Activated CD4-positive, alpha-beta T cell treated with anti-CD3 and anti-CD28 coated beads, Interleukin-2, amount 10 ng/mL, durations not matched to agents 7 days and 5 days (primary cell): Measurements from ENCODE around the gene CST7. TPM values are rescaled to one million over a fixed set of nuclear protein-coding genes. Genes with fewer than 3 reads are reported as not detected.

Source experiments
- CTCF ChIA-PET: fragments of 350-600 bp; sonication (Branson Sonifier 250); formaldehyde crosslinking; loops from one replicate; lab custom pipeline; 2021; ENCODE audit warnings: antibody characterized with exemption; lab: Charles Lee
- POLR2A ChIA-PET: fragments of 350-600 bp; sonication (Branson Sonifier 250); formaldehyde crosslinking; loops from one replicate; lab custom pipeline; 2021; ENCODE audit warnings: antibody characterized with exemption; lab: Charles Lee
- DNase-seq: peaks from one replicate; pipeline ENCODE4 v3.0.0-alpha.2; 2020
- H3K27ac Mint-ChIP-seq: one replicate; pipeline ENCODE4 v1.8.0; 2021; ENCODE audit warnings: mild to moderate bottlenecking, moderate library complexity, mixed read lengths
- H3K27me3 Mint-ChIP-seq: one replicate; pipeline ENCODE4 v1.8.0; 2021; ENCODE audit warnings: mixed read lengths
- H3K36me3 Mint-ChIP-seq: one replicate; pipeline ENCODE4 v1.8.0; 2021; ENCODE audit warnings: low read depth, mixed read lengths
- H3K4me1 Mint-ChIP-seq: one replicate; pipeline ENCODE4 v1.8.0; 2021; ENCODE audit warnings: mixed read lengths
- H3K4me3 Mint-ChIP-seq: one replicate; pipeline ENCODE4 v1.8.0; 2021; ENCODE audit warnings: mild to moderate bottlenecking, moderate library complexity, mixed read lengths
- H3K9me3 Mint-ChIP-seq: one replicate; pipeline ENCODE4 v1.8.0; 2021; ENCODE audit warnings: mixed read lengths
- total RNA-seq, 2 experiments: library from RNA; stranded (reverse); gene quantifications; one replicate each; pipeline ENCODE4 v1.2.3, GENCODE V29; 2021

CST7 gene
- total RNA-seq, 2 experiments from 2014 or later = 25.9 to 26.7 TPM

DNA sequence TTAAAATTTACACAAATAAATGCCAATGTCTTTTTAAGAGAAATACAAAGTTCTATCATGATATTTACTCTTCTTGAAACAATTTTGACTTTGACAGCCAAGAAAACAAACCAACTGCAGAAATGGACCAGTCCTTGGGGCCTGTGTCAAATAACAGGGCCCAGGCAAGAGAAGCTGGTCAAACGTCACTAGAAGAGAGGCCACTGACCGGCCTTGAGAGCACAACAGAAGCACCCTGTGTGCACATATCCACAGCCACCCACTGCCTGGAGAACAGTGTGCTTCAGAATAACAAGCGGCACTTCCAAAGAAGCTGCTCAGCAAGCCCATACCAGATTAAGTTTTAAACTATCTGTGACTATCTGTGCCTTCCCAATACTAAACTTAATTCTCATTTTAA is 28.7 kb downstream of the CST7 start:
- Mint-ChIP-seq H3K36me3 (peaks cover 83% of the 10 kb centered on the region), H3K4me3 (no peak overlapping the region), H3K27ac (no peak overlapping the region), H3K27me3 (no peaks in the 10 kb centered on the region), H3K4me1 (peaks cover 17% of the 10 kb centered on the region), H3K9me3 (peaks cover 13% of the 10 kb centered on the region)
- DNase-seq = no peak
- ChIA-PET CTCF (interaction anchor here (2.0 kb wide), 1 partner anchor 14 kb away, joined by 4 read pairs; no protein-coding TSS in a partner anchor), POLR2A (no interaction called here)

DNA sequence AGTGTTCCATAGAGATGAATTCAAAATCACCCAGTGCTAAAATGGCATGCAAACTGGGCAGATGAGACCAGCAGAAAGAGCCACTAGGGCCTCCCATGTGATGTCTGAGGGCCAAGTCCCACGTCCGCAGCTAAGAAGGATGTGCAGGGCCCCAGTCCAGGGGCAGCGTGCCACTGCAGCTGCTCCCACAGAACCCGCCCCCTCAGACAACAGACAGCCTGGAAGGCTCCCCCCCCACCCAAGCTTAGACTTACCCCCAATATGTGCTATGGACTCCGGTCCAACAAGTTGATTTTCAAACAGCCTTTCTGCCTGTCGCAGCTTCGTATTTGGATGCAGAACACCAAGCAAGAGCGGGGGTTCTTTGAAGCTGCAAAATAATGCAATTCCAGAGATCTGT is 29.4 kb downstream of the CST7 start:
- H3K4me3 Mint-ChIP-seq = no peak overlapping the region
- peaks cover 83% of the 10 kb centered on the region for H3K36me3 Mint-ChIP-seq
- H3K4me1 Mint-ChIP-seq = peaks cover 18% of the 10 kb centered on the region
- no peak overlapping the region for H3K27ac Mint-ChIP-seq
- H3K27me3 Mint-ChIP-seq = no peaks in the 10 kb centered on the region
- no peak for DNase-seq
- H3K9me3 Mint-ChIP-seq = peaks cover 13% of the 10 kb centered on the region
- CTCF ChIA-PET = no interaction called here
- POLR2A ChIA-PET = no interaction called here

DNA sequence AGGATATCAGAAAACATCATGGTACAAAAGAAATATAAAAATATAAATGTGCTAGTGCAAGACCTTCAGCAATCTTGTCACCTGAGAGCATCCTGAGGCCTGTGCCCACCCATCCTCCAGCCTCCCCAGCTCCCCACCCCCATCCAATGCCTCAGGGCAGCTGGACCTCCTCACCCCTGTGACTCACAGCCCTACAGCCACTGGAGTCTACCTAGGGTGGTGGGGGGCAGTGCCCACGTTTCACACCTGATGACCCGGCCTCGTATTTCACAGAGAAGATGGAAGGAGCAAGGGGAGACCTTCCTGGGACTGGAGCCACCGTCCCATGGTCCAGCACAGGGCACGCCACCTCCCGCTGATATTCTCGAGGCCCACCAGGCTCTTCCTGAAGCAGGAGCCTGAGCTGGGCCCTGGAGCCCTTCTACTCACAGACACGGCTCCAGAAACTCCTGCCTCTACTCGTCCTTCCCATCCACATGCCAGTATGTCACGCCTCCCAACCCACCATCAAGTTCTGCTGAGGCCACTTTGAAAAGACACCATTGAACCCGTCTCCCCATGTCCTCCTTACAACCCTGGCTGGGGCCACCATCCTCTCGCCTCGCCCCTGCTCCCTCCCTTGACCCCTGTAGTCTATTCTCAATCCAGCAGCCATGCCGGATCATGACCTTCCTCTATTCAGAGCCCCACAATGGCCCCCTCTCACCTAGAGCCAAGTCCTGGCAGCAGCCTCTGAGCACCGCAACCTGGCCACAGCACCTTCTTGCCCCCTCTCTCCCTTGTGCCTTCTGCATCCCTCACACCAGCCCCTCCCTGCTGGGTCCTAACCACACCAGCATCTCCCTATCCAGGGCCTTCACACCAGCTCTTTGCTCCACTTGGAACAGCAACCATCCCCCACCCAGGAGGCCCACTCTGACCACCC is 30.2 kb downstream of the CST7 start:
- POLR2A ChIA-PET = no interaction called here
- Mint-ChIP-seq H3K27ac (peak overlapping the region; percentile 11), H3K9me3 (peaks cover 13% of the 10 kb centered on the region), H3K4me1 (peaks cover 18% of the 10 kb centered on the region), H3K27me3 (no peaks in the 10 kb centered on the region), H3K36me3 (peaks cover 84% of the 10 kb centered on the region), H3K4me3 (no peak overlapping the region)
- CTCF ChIA-PET = interaction anchor here (1.2 kb wide), 1 partner anchor 29 kb away, joined by 3 read pairs; no protein-coding TSS in a partner anchor
- DNase-seq = no peak

DNA sequence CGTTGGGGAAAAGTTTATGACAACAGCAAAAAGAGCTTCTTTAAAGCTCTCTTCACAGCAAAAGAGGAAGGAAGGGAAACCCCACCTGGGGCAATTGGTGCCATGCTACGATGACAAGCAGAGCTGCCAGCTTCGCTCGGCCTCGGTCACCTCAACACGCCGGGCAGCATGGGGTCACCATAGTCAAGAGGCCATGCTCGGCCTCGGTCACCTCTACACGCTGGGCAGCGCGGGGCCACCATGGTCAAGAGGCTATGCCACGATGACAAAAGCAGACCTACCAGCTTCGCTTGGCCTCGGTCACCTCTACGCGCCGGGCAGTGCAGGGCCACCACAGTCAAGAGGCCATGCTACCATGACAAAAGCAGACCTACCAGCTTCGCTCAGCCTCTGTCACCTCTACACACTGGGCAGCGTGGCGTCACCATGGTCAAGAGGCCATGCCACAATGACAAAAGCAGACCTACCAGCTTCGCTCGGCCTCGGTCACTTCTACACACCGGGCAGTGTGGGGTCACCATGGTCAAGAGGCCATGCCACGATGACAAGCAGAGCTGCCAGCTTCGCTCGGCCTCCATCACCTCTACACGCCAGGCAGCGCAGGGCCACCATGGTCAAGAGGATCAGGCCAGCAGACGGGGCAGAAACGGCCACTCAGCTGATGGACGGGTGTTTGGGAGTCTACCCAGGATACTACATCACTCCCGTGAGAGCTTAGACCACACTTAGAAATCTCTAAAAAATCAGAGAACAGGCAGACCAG is 31.4 kb downstream of the CST7 start:
- Mint-ChIP-seq H3K36me3 (peaks cover 77% of the 10 kb centered on the region), H3K4me3 (no peak overlapping the region), H3K27ac (peak overlapping the region; percentile 11), H3K27me3 (no peaks in the 10 kb centered on the region), H3K4me1 (peaks cover 29% of the 10 kb centered on the region), H3K9me3 (peaks cover 12% of the 10 kb centered on the region)
- ChIA-PET POLR2A (no interaction called here), CTCF (interaction anchor here (1.0 to 1.4 kb wide), 3 partner anchors 26 to 30 kb away, joined by 3 to 5 read pairs (median 3); no protein-coding TSS in a partner anchor)
- DNase-seq = no peak

DNA sequence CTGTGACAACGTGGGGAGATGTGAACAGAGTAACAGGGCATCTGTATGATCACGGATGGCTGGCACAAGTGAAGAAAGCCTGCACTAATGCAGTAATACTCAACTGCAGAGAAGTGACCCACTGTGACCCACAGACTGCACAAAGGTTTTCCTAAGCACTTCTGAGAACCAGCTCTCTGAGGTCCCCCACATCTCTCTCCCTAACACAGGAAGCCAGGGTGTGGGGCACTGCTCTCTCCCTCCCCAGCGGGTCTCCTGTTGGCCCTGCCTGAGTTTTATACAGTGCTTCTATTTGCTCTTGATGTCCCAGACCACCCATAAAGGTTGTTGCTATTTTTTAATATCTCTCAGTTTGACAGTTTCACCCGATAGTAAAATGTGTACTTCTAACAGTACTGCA is 32.2 kb downstream of the CST7 start:
- peaks cover 71% of the 10 kb centered on the region for H3K36me3 Mint-ChIP-seq
- H3K9me3 Mint-ChIP-seq = peaks cover 5% of the 10 kb centered on the region
- CTCF ChIA-PET = interaction anchor here (1.0 to 1.4 kb wide), 3 partner anchors 27 to 84 kb away, joined by 3 to 5 read pairs (median 3); no protein-coding TSS in a partner anchor
- H3K27ac Mint-ChIP-seq = peak overlapping the region; percentile 46
- POLR2A ChIA-PET = no interaction called here
- peaks cover 37% of the 10 kb centered on the region for H3K4me1 Mint-ChIP-seq
- H3K27me3 Mint-ChIP-seq = no peaks in the 10 kb centered on the region
- H3K4me3 Mint-ChIP-seq = no peak overlapping the region
- DNase-seq = no peak

DNA sequence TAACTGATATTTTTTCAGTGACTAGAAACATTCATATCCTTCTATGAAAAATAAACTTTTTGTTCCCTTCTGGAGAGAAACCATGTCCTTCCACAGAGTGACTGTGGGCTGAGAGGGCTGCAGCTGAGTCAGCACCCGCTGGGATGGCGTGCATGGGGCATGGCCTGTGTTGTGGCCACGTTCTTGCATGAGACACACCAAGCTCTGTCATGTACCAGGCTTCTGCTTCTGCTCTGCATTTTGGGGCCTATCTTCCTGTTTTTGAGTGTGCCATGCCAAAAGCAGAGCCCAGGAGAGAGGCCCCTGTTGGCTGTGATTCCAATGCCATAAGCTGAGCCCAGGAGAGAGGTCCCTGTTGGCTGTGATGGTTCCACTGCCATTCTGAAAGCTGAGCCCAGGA is 32.7 kb downstream of the CST7 start:
- ChIA-PET POLR2A (no interaction called here), CTCF (interaction anchor here (1.3 to 1.4 kb wide), 2 partner anchors 21 to 84 kb away, joined by 3 read pairs; no protein-coding TSS in a partner anchor)
- no peak overlapping the region for H3K4me3 Mint-ChIP-seq
- no peaks in the 10 kb centered on the region for H3K27me3 Mint-ChIP-seq
- H3K9me3 Mint-ChIP-seq = peaks cover under 1% of the 10 kb centered on the region
- H3K4me1 Mint-ChIP-seq = peaks cover 40% of the 10 kb centered on the region
- DNase-seq = no peak
- no peak overlapping the region for H3K27ac Mint-ChIP-seq
- peaks cover 66% of the 10 kb centered on the region for H3K36me3 Mint-ChIP-seq

DNA sequence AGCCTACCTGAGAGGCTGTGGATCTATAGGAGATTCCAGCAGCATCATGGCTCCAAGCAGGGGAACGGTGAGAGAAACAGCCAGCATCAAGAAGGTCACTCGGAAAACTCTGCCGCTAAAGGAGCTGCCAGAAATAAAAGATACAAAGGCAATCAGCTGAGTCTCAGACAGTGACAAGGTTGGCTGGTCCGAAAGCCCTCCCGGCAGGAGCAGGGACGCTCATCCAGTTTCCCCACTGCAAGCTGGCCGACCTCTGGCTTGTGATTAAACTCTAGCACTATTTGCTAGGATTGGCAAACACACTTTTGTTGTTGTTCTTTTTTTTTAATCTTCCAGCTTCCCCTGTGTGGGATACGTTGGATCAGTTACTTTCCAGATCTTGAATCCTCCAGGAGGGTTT is 34.8 kb downstream of the CST7 start:
- H3K4me1 Mint-ChIP-seq = peaks cover 56% of the 10 kb centered on the region
- H3K36me3 Mint-ChIP-seq = peaks cover 57% of the 10 kb centered on the region

DNA sequence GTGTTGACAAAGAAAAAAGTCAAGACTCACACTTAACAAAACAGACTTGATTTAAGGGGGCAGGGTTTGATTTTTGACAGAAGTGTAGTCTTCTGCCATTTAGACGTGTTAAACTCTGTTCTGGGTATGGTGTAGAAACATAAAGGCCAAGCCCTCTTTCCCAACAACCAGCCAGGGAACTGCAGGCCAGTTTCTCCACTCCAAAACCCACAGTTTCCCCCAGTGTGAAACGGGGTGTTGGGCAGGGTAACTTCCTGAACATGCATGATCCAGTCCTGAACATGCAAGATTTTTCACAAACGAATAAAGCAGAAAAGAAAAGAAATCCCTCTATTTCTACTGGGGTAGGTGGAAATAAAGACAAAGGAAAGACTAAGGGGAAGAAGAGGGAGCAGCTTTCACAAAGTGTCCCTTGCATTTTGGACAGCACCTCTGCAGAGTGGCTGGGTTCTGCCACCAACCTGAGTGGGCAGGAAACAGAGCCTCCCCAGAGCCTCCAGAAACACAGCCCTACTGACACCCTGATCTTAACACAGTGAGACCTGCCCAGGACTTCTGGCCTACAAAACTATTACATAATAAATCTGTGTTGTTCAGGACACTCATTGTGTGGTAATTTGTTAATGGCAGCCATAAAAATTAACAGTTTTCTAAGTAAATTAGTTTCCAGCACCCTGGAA is 36.0 kb downstream of the CST7 start:
- H3K4me1 Mint-ChIP-seq = peaks cover 67% of the 10 kb centered on the region
- ChIA-PET CTCF (no interaction called here), POLR2A (no interaction called here)
- H3K27ac Mint-ChIP-seq = peak overlapping the region; percentile 50
- H3K9me3 Mint-ChIP-seq = no peaks in the 10 kb centered on the region
- DNase-seq = no peak
- H3K27me3 Mint-ChIP-seq = no peaks in the 10 kb centered on the region
- H3K36me3 Mint-ChIP-seq = peaks cover 51% of the 10 kb centered on the region
- H3K4me3 Mint-ChIP-seq = no peak overlapping the region

More for the DNA sequence above, 34.8 kb downstream of the CST7 start:
- no peaks in the 10 kb centered on the region for H3K27me3 Mint-ChIP-seq
- H3K4me3 Mint-ChIP-seq = no peak overlapping the region
- DNase-seq = no peak
- POLR2A ChIA-PET = no interaction called here
- CTCF ChIA-PET = no interaction called here
- H3K27ac Mint-ChIP-seq = no peak overlapping the region
- no peaks in the 10 kb centered on the region for H3K9me3 Mint-ChIP-seq

DNA sequence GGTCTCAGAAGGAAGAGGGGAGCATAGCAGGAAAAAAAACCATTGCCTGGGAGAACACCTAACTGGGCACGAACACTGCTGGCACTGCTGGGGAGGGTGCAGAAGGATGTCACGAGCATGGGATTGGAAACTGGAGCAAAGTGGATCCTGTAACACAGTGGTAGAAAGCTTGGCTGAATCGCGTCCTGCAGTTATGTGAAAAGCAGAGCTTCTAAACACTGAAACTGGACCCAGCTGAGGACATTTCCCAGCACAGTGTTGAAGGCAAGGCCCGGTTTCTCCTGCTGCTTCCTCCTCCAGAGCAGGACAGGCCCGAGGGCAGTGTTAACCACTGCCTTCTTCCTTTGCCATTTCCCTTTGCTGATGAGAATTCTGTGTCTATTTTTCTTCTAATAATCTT is 36.7 kb downstream of the CST7 start:
- H3K27ac Mint-ChIP-seq = peak overlapping the region; percentile 16
- H3K27me3 Mint-ChIP-seq = no peaks in the 10 kb centered on the region
- H3K4me3 Mint-ChIP-seq = no peak overlapping the region
- H3K4me1 Mint-ChIP-seq = peaks cover 74% of the 10 kb centered on the region
- POLR2A ChIA-PET = interaction anchor here (0.6 kb wide), 1 partner anchor 132 kb away, joined by 3 read pairs; no protein-coding TSS in a partner anchor
- H3K9me3 Mint-ChIP-seq = no peaks in the 10 kb centered on the region
- H3K36me3 Mint-ChIP-seq = peaks cover 52% of the 10 kb centered on the region
- CTCF ChIA-PET = no interaction called here
- no peak for DNase-seq

DNA sequence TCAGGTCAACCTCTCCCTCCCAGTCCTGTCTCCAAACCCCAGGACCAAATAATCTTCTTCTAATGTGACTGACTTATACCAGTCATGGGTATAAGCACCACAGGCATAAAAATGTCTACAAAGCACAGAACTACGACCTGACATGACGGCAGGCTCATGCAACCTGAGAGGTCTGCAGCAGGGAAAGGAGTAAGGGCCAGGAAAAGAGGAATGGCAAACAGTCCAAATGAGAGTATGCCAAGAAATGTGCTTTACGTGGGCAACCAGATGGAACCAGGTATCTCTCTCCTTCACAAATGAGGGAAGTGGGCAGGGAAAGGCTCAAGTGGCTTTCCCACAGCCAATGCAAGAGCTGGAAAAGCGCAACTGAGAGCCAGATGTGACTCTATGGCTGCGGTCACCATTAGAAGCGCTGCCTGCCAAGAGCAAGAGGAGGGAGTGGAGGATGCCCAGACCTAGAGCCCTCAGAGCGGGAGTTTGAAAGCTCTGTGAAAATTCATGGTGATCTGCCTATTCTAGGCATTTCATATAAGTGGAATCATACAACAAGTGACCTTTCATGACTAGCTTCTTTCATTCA is 37.5 kb downstream of the CST7 start:
- H3K27me3 Mint-ChIP-seq = no peaks in the 10 kb centered on the region
- H3K36me3 Mint-ChIP-seq = peaks cover 48% of the 10 kb centered on the region
- POLR2A ChIA-PET = interaction anchor here (0.6 kb wide), 1 partner anchor 132 kb away, joined by 3 read pairs; no protein-coding TSS in a partner anchor
- H3K4me3 Mint-ChIP-seq = no peak overlapping the region
- H3K9me3 Mint-ChIP-seq = no peaks in the 10 kb centered on the region
- H3K27ac Mint-ChIP-seq = peak overlapping the region; percentile 15
- peaks cover 74% of the 10 kb centered on the region for H3K4me1 Mint-ChIP-seq
- DNase-seq = no peak
- CTCF ChIA-PET = no interaction called here

DNA sequence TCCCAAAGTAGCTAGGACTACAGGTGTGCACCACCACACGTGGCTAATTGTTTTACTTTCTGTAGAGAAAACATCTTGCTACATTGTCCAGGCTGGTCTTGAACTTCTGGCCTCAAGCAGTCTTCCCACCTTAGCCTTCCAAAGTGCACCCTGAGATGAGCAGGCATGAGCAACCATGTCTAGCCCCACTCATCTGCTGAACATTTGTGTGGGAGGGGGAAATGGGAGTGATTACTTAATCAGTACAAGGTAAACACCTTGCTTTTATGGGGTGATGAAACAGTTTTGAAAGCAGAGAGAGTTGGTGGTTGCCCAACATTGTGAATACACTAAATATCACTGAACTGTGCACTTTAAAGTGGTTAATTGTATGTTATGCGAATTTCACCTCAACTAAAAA is 38.2 kb downstream of the CST7 start:
- CTCF ChIA-PET = no interaction called here
- H3K4me1 Mint-ChIP-seq = peaks cover 70% of the 10 kb centered on the region
- no peaks in the 10 kb centered on the region for H3K9me3 Mint-ChIP-seq
- H3K4me3 Mint-ChIP-seq = no peak overlapping the region
- no peak for DNase-seq
- H3K27me3 Mint-ChIP-seq = no peaks in the 10 kb centered on the region
- POLR2A ChIA-PET = no interaction called here
- H3K36me3 Mint-ChIP-seq = peaks cover 43% of the 10 kb centered on the region
- no peak overlapping the region for H3K27ac Mint-ChIP-seq
